Ectodermal cell (in vitro differentiated cells): ENCODE results near the gene CACNA2D3.

ENCODE experiments used
- H3K27ac ChIP-seq: 2 replicates; pipeline ENCODE4 v1.7.0; 2013; ENCODE audit warnings: mild to moderate bottlenecking, low read depth, low read length; ENCODE audit not compliant: insufficient read depth, poor library complexity, severe bottlenecking
- H3K27me3 ChIP-seq: 2 replicates; pipeline ENCODE4 v1.7.0; 2013; ENCODE audit warnings: mild to moderate bottlenecking, low read length; ENCODE audit not compliant: insufficient read depth, control insufficient read depth, poor library complexity, severe bottlenecking
- H3K36me3 ChIP-seq: one replicate; pipeline ENCODE4 v1.7.0; 2013; ENCODE audit warnings: low read length; ENCODE audit not compliant: control insufficient read depth, insufficient read depth
- H3K4me1 ChIP-seq: one replicate; pipeline ENCODE4 v1.7.0; 2013; ENCODE audit warnings: low read length; ENCODE audit not compliant: control insufficient read depth, insufficient read depth
- H3K4me3 ChIP-seq: 2 replicates; pipeline ENCODE4 v1.7.0; 2013; ENCODE audit warnings: low read depth, low read length, control low read depth; ENCODE audit not compliant: insufficient read depth
- H3K9me3 ChIP-seq: 2 replicates; pipeline ENCODE4 v1.7.0; 2013; ENCODE audit warnings: mild to moderate bottlenecking, low read length, moderate library complexity; ENCODE audit not compliant: control insufficient read depth
- WGBS, 2 experiments: methylation state at CpG; one replicate each; pipeline ENCODE4 v1.1.7; 2013; ENCODE audit warnings: missing lambda C conversion rate in 2 of 2; 5-methylcytosine and 5-hydroxymethylcytosine counted together

The CACNA2D3 gene

GRCh38 chr3:54859184-54859583 is 736.8 kb downstream of the CACNA2D3 start:
- 87 to 99% methylated on average over 3 of the region's 3 CpGs for WGBS, 2 experiments
- Histone ChIP-seq H3K4me1 (no peaks in the 10 kb centered on the region), H3K9me3 (no peaks in the 10 kb centered on the region), H3K36me3 (no peaks in the 10 kb centered on the region), H3K4me3 (no peak overlapping the region), H3K27ac (no peak overlapping the region), H3K27me3 (no peaks in the 10 kb centered on the region)

- 85 to 86% methylated on average over 9 of the region's 9 CpGs for WGBS, 2 experiments
- H3K4me3 ChIP-seq: no peak overlapping the region
- H3K36me3 ChIP-seq: no peaks in the 10 kb centered on the region
- H3K4me1 ChIP-seq: no peaks in the 10 kb centered on the region
- H3K27me3 ChIP-seq: no peaks in the 10 kb centered on the region
- no peak overlapping the region for H3K27ac ChIP-seq
- H3K9me3 ChIP-seq: no peaks in the 10 kb centered on the region
Measured at GRCh38 chr3:54861248-54862067, 739.1 kb downstream of the CACNA2D3 start.

GRCh38 chr3:54862526-54862925 is 740.2 kb downstream of the CACNA2D3 start:
- no peaks in the 10 kb centered on the region for H3K9me3 ChIP-seq
- no peak overlapping the region for H3K4me3 ChIP-seq
- H3K4me1 ChIP-seq: no peaks in the 10 kb centered on the region
- no peaks in the 10 kb centered on the region for H3K36me3 ChIP-seq
- 89 to 95% methylated on average over 5 of the region's 5 CpGs for WGBS, 2 experiments
- H3K27me3 ChIP-seq: no peaks in the 10 kb centered on the region
- H3K27ac ChIP-seq: no peak overlapping the region

GRCh38 chr3:54863366-54863765 is 741.0 kb downstream of the CACNA2D3 start:
- no peaks in the 10 kb centered on the region for H3K4me1 ChIP-seq
- 59 to 67% methylated on average over 7 to 8 of the region's 8 CpGs for WGBS, 2 experiments
- H3K9me3 ChIP-seq: no peaks in the 10 kb centered on the region
- no peaks in the 10 kb centered on the region for H3K27me3 ChIP-seq
- H3K36me3 ChIP-seq: no peaks in the 10 kb centered on the region
- no peak overlapping the region for H3K27ac ChIP-seq
- H3K4me3 ChIP-seq: no peak overlapping the region

- no peak overlapping the region for H3K27ac ChIP-seq
- no peak overlapping the region for H3K4me3 ChIP-seq
- H3K9me3 ChIP-seq: no peaks in the 10 kb centered on the region
- no peaks in the 10 kb centered on the region for H3K36me3 ChIP-seq
- 88 to 94% methylated on average over 4 of the region's 4 CpGs for WGBS, 2 experiments
- H3K4me1 ChIP-seq: no peaks in the 10 kb centered on the region
- no peaks in the 10 kb centered on the region for H3K27me3 ChIP-seq
Measured at GRCh38 chr3:54863786-54864185, 741.4 kb downstream of the CACNA2D3 start.

- 90 to 95% methylated on average over 4 of the region's 4 CpGs for WGBS, 2 experiments
- H3K36me3 ChIP-seq: no peaks in the 10 kb centered on the region
- H3K4me1 ChIP-seq: no peaks in the 10 kb centered on the region
- H3K9me3 ChIP-seq: no peaks in the 10 kb centered on the region
- no peaks in the 10 kb centered on the region for H3K27me3 ChIP-seq
- H3K4me3 ChIP-seq: no peak overlapping the region
- no peak overlapping the region for H3K27ac ChIP-seq
Measured at GRCh38 chr3:54865316-54865715, 743.0 kb downstream of the CACNA2D3 start.

GRCh38 chr3:54866251-54866650 is 743.9 kb downstream of the CACNA2D3 start:
- no peaks in the 10 kb centered on the region for H3K36me3 ChIP-seq
- H3K27me3 ChIP-seq: no peaks in the 10 kb centered on the region
- H3K4me3 ChIP-seq: no peak overlapping the region
- H3K27ac ChIP-seq: no peak overlapping the region
- 96 to 98% methylated on average over 4 of the region's 4 CpGs for WGBS, 2 experiments
- H3K4me1 ChIP-seq: no peaks in the 10 kb centered on the region
- no peaks in the 10 kb centered on the region for H3K9me3 ChIP-seq

GRCh38 chr3:54870423-54870822 is 748.1 kb downstream of the CACNA2D3 start:
- Histone ChIP-seq H3K4me3 (no peak overlapping the region), H3K36me3 (no peaks in the 10 kb centered on the region), H3K4me1 (no peaks in the 10 kb centered on the region), H3K27me3 (no peaks in the 10 kb centered on the region), H3K27ac (no peak overlapping the region), H3K9me3 (no peaks in the 10 kb centered on the region)
- WGBS, 2 experiments: 77 to 85% methylated on average over 6 to 7 of the region's 7 CpGs

- Histone ChIP-seq H3K36me3 (no peaks in the 10 kb centered on the region), H3K4me3 (no peak overlapping the region), H3K27me3 (no peaks in the 10 kb centered on the region), H3K9me3 (no peaks in the 10 kb centered on the region), H3K4me1 (no peaks in the 10 kb centered on the region), H3K27ac (no peak overlapping the region)
- 90 to 95% methylated on average over 4 of the region's 4 CpGs for WGBS, 2 experiments
Measured at GRCh38 chr3:54871867-54872266, 749.5 kb downstream of the CACNA2D3 start.

GRCh38 chr3:54873059-54874010 is 751.0 kb downstream of the CACNA2D3 start:
- H3K9me3 ChIP-seq: no peaks in the 10 kb centered on the region
- no peaks in the 10 kb centered on the region for H3K36me3 ChIP-seq
- WGBS, 2 experiments: 80 to 81% methylated on average over 8 of the region's 8 CpGs
- H3K4me1 ChIP-seq: no peaks in the 10 kb centered on the region
- H3K4me3 ChIP-seq: no peak overlapping the region
- H3K27me3 ChIP-seq: no peaks in the 10 kb centered on the region
- no peak overlapping the region for H3K27ac ChIP-seq
